Activated CD8-positive, alpha-beta T cell treated with anti-CD3 and anti-CD28 coated beads for 36 hours (primary cell): Measurements from ENCODE around the gene SULT1C3. TPM values are rescaled to one million over a fixed set of nuclear protein-coding genes. Genes with fewer than 3 reads are reported as not detected.

Experiments
- ATAC-seq: fragments of 200-7000 bp; cut with Tn5 transposase; one replicate; pipeline ENCODE4 v1.10.0; 2021; ENCODE audit warnings: mild to moderate bottlenecking, moderate library complexity
- CTCF ChIA-PET: fragments of 350-600 bp; sonication (Branson Sonifier 250); formaldehyde crosslinking; loops from one replicate; lab custom pipeline; 2021; ENCODE audit warnings: antibody characterized with exemption; lab: Charles Lee
- POLR2A ChIA-PET: fragments of 350-600 bp; sonication (Branson Sonifier 250); formaldehyde crosslinking; loops from one replicate; lab custom pipeline; 2021; ENCODE audit warnings: antibody characterized with exemption; lab: Charles Lee
- DNase-seq: peaks from one replicate; pipeline ENCODE4 v3.0.0-alpha.2; 2020
- H3K27ac Mint-ChIP-seq: one replicate; pipeline ENCODE4 v1.8.0; 2021; ENCODE audit warnings: mild to moderate bottlenecking, mixed read lengths
- H3K27me3 Mint-ChIP-seq: one replicate; pipeline ENCODE4 v1.8.0; 2021; ENCODE audit warnings: mixed read lengths
- H3K36me3 Mint-ChIP-seq: one replicate; pipeline ENCODE4 v1.8.0; 2021; ENCODE audit warnings: low read depth, mixed read lengths
- H3K4me1 Mint-ChIP-seq: one replicate; pipeline ENCODE4 v1.8.0; 2021; ENCODE audit warnings: low read depth, mixed read lengths
- H3K4me3 Mint-ChIP-seq: one replicate; pipeline ENCODE4 v1.8.0; 2021; ENCODE audit warnings: mild to moderate bottlenecking, moderate library complexity, mixed read lengths
- H3K9me3 Mint-ChIP-seq: one replicate; pipeline ENCODE4 v1.8.0; 2021; ENCODE audit warnings: mixed read lengths
- CTCF ChIP-seq: fragments of 200-600 bp; IDR thresholded peaks from one replicate; pipeline ENCODE4 v1.8.0; 2022; ENCODE audit warnings: antibody characterized with exemption, mild to moderate bottlenecking
- intact Hi-C: fragments of 100-400 bp; cut with micrococcal nuclease; formaldehyde crosslinking; loops from one replicate; pipeline ENCODE4 v1.10.0; 2022
- total RNA-seq, 2 experiments: library from RNA; stranded (reverse); gene quantifications; one replicate each; pipeline ENCODE4 v1.2.3, GENCODE V29; 2021

The SULT1C3 gene
- total RNA-seq, 2 experiments from 2014 or later: not detected

DNA sequence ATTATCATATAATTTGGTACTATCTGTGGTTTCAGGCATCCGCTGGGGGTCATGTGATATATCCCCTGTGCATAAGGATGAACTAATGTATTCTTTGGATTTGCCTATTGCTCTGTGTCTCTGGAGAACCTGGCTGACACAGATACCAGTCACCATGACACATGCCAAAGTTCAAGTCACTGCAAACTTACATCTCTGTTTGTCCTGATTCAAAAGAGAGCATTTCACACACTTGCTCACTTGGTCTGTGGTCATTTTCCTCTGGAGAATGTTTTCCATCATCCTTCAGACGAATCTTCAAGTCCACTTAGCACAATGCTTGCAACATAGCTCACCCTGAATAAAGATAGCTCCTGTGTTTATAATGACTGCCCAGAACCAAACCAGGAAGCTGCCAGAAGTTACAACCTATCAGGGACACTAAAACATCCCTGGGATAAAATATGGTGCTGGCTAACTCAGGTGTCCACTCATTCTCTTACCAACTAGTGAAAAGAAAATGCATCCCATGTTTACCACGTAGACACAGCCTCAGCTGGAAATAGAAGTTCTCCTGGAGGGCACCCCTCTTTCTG is 18.1 kb downstream of the SULT1C3 start:
- Mint-ChIP-seq H3K27me3 (peaks cover 2% of the 10 kb centered on the region), H3K4me1 (no peaks in the 10 kb centered on the region), H3K36me3 (no peaks in the 10 kb centered on the region), H3K4me3 (no peak overlapping the region), H3K27ac (no peak overlapping the region), H3K9me3 (no peaks in the 10 kb centered on the region)
- ChIA-PET CTCF (no interaction called here), POLR2A (no interaction called here)
- ATAC-seq: no peak
- DNase-seq: no peak
- no peak for TF ChIP-seq CTCF
- intact Hi-C loops: no loop called here

- no peaks in the 10 kb centered on the region for H3K9me3 Mint-ChIP-seq
- DNase-seq (no peak), ATAC-seq (no peak)
- CTCF ChIA-PET: no interaction called here
- H3K27me3 Mint-ChIP-seq: peaks cover 4% of the 10 kb centered on the region
- no peak for TF ChIP-seq CTCF
- no peak overlapping the region for H3K27ac Mint-ChIP-seq
- POLR2A ChIA-PET: no interaction called here
- no peak overlapping the region for H3K4me3 Mint-ChIP-seq
- intact Hi-C loops: no loop called here
- H3K4me1 Mint-ChIP-seq: no peaks in the 10 kb centered on the region
- H3K36me3 Mint-ChIP-seq: no peaks in the 10 kb centered on the region
These were observed 21.0 kb downstream of the SULT1C3 start for GRCh38 chr2:108260773-108261172.

- no peaks in the 10 kb centered on the region for H3K4me1 Mint-ChIP-seq
- ChIA-PET POLR2A (no interaction called here), CTCF (no interaction called here)
- H3K9me3 Mint-ChIP-seq: no peaks in the 10 kb centered on the region
- TF ChIP-seq CTCF: no peak
- ATAC-seq (no peak), DNase-seq (no peak)
- peaks cover 4% of the 10 kb centered on the region for H3K27me3 Mint-ChIP-seq
- H3K36me3 Mint-ChIP-seq: no peaks in the 10 kb centered on the region
- H3K4me3 Mint-ChIP-seq: no peak overlapping the region
- no peak overlapping the region for H3K27ac Mint-ChIP-seq
- intact Hi-C loops: no loop called here
These were observed 22.3 kb downstream of the SULT1C3 start for GRCh38 chr2:108262036-108262435.

DNA sequence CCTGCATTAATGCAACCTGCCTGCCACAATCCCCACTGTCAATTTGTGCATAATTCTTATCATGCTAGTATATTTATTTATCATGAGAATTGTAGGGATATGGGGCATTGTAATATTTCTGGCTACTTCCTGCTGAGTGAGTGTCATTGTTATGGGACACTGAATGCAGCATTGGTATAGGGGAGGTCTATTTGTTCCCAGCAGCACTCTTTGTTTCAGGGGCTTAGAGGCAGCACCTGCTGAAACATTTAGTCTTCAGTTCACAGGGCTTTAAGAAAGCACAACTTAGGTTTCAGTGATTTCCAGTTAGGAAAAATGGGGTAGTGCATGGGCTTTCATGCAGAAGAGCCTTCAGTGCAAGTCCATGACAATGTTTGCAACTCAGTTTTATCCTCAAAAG is 23.6 kb downstream of the SULT1C3 start:
- ChIA-PET CTCF (no interaction called here), POLR2A (no interaction called here)
- no peak for DNase-seq
- Mint-ChIP-seq H3K36me3 (no peaks in the 10 kb centered on the region), H3K4me3 (no peak overlapping the region), H3K27ac (no peak overlapping the region), H3K4me1 (no peaks in the 10 kb centered on the region), H3K27me3 (peaks cover 6% of the 10 kb centered on the region), H3K9me3 (no peaks in the 10 kb centered on the region)
- intact Hi-C loops: no loop called here
- ATAC-seq: no peak
- TF ChIP-seq CTCF: no peak

DNA sequence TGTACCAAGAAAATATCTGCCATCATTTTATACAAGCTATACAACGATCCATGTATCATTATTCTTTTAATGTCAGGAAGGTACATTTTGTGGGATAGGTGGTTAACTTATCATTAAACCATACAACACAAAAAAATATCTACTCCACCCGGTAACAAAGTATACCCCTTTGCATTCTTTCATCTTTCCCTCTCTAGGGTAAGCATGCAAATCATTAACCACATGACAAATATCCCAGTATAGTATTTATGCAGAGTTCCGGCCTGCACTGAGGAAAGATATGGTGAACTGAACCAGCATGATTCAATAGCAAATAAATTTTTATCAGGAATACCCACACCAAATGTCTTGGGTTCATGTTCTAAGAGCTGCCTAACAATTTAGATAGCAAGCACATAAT is 26.4 kb downstream of the SULT1C3 start:
- Mint-ChIP-seq H3K4me3 (no peak overlapping the region), H3K27me3 (peaks cover 9% of the 10 kb centered on the region), H3K36me3 (no peaks in the 10 kb centered on the region), H3K27ac (no peak overlapping the region), H3K4me1 (no peaks in the 10 kb centered on the region), H3K9me3 (no peaks in the 10 kb centered on the region)
- ChIA-PET POLR2A (no interaction called here), CTCF (interaction anchor here (0.8 kb wide), 1 partner anchor 152 kb away, joined by 3 read pairs; no protein-coding TSS in a partner anchor)
- DNase-seq (no peak), ATAC-seq (no peak)
- no peak for TF ChIP-seq CTCF
- intact Hi-C loops: no loop called here
